H9 (cell line): ENCODE data around the gene EPHB2. TPM values are rescaled to one million over a fixed set of nuclear protein-coding genes. Genes with fewer than 3 reads are reported as not detected.

Experiments used
- DNase-seq: peaks from one replicate; pipeline ENCODE4 v3.0.0-alpha.2; 2017
- H2AFZ ChIP-seq: one replicate; pipeline ENCODE4 v1.6.1; 2013; ENCODE audit warnings: mild to moderate bottlenecking, low read length, control low read depth, moderate library complexity
- H2AK5ac ChIP-seq: 2 replicates; pipeline ENCODE4 v1.6.1; 2013; ENCODE audit warnings: low read length, control low read depth, mixed read lengths; ENCODE audit not compliant: insufficient read length
- H2BK120ac ChIP-seq: one replicate; pipeline ENCODE4 v1.6.1; 2013; ENCODE audit warnings: low read depth, mild to moderate bottlenecking, low read length, control low read depth, inconsistent platforms; ENCODE audit not compliant: poor library complexity, severe bottlenecking
- H2BK12ac ChIP-seq: 2 replicates; pipeline ENCODE4 v1.6.1; 2013; ENCODE audit warnings: low read length, control low read depth, mixed read lengths, low read depth; ENCODE audit not compliant: insufficient read length
- H2BK15ac ChIP-seq: 2 replicates; pipeline ENCODE4 v1.6.1; 2013; ENCODE audit warnings: low read depth, low read length, control low read depth
- H2BK20ac ChIP-seq: one replicate; pipeline ENCODE4 v1.6.1; 2013; ENCODE audit warnings: low read depth, mild to moderate bottlenecking, low read length, control low read depth, inconsistent platforms; ENCODE audit not compliant: poor library complexity, severe bottlenecking
- H2BK5ac ChIP-seq: 2 replicates; pipeline ENCODE4 v1.6.1; 2013; ENCODE audit warnings: low read length, control low read depth, mixed read lengths; ENCODE audit not compliant: insufficient read length
- H3K14ac ChIP-seq: 2 replicates; pipeline ENCODE4 v1.6.1; 2013; ENCODE audit warnings: low read length, control low read depth; ENCODE audit not compliant: insufficient read depth
- H3K18ac ChIP-seq: 2 replicates; pipeline ENCODE4 v1.6.1; 2013; ENCODE audit warnings: low read depth, mild to moderate bottlenecking, mixed read lengths, low read length, control low read depth; ENCODE audit not compliant: insufficient read length
- H3K23ac ChIP-seq: 2 replicates; pipeline ENCODE4 v1.6.1; 2013; ENCODE audit warnings: low read length, control low read depth, mixed read lengths, low read depth; ENCODE audit not compliant: insufficient read length
- H3K23me2 ChIP-seq: 2 replicates; pipeline ENCODE4 v1.6.1; 2013; ENCODE audit warnings: low read depth, mild to moderate bottlenecking, mixed read lengths, low read length, control low read depth; ENCODE audit not compliant: insufficient read length, poor library complexity, severe bottlenecking
- H3K27ac ChIP-seq: 2 replicates; pipeline ENCODE4 v1.5.1; 2013; ENCODE audit warnings: low read length, control low read depth, mixed read lengths, low read depth; ENCODE audit not compliant: insufficient read length
- H3K27me3 ChIP-seq: 2 replicates; pipeline ENCODE4 v1.6.1; 2013; ENCODE audit warnings: low read length, control low read depth, inconsistent platforms; ENCODE audit not compliant: insufficient read depth
- H3K4ac ChIP-seq: 2 replicates; pipeline ENCODE4 v1.6.1; 2013; ENCODE audit warnings: low read depth, mild to moderate bottlenecking, control low read depth, inconsistent platforms, low read length, moderate library complexity
- H3K4me1 ChIP-seq: 2 replicates; pipeline ENCODE4 v1.6.1; 2013; ENCODE audit warnings: low read length, control low read depth, inconsistent platforms; ENCODE audit not compliant: insufficient read depth
- H3K4me2 ChIP-seq: 2 replicates; pipeline ENCODE4 v1.6.1; 2013; ENCODE audit warnings: low read length, control low read depth, mixed read lengths; ENCODE audit not compliant: insufficient read length, insufficient read depth
- H3K56ac ChIP-seq: 2 replicates; pipeline ENCODE4 v1.6.1; 2013; ENCODE audit warnings: low read depth, mild to moderate bottlenecking, mixed read lengths, low read length, control low read depth; ENCODE audit not compliant: insufficient read length
- H3K79me1 ChIP-seq: 2 replicates; pipeline ENCODE4 v1.6.1; 2013; ENCODE audit warnings: low read depth, mild to moderate bottlenecking, moderate library complexity, low read length, control low read depth, inconsistent platforms; ENCODE audit not compliant: insufficient read depth, poor library complexity, severe bottlenecking
- H3K79me2 ChIP-seq: 2 replicates; pipeline ENCODE4 v1.6.1; 2013; ENCODE audit warnings: low read length, control low read depth, inconsistent platforms; ENCODE audit not compliant: insufficient read depth
- H3K9ac ChIP-seq: 2 replicates; pipeline ENCODE4 v1.6.1; 2013; ENCODE audit warnings: low read length, control low read depth, mixed read lengths; ENCODE audit not compliant: insufficient read length; ENCODE audit errors: extremely low read depth
- H3K9me3 ChIP-seq: one replicate; pipeline ENCODE4 v1.6.1; 2013; ENCODE audit warnings: low read depth, low read length, inconsistent platforms; ENCODE audit not compliant: control insufficient read depth
- H3T11ph ChIP-seq: one replicate; pipeline ENCODE4 v1.6.1; 2013; ENCODE audit warnings: mild to moderate bottlenecking, low read length, control low read depth, inconsistent platforms
- H4K20me1 ChIP-seq: one replicate; pipeline ENCODE4 v1.6.1; 2013; ENCODE audit not compliant: control insufficient read depth, insufficient read length, insufficient read depth
- H4K5ac ChIP-seq: 2 replicates; pipeline ENCODE4 v1.6.1; 2013; ENCODE audit warnings: low read depth, mild to moderate bottlenecking, mixed read lengths, low read length, control low read depth; ENCODE audit not compliant: insufficient read length
- H4K8ac ChIP-seq: replicated peaks from 2 replicates; pipeline ENCODE4 v1.6.1; 2013; ENCODE audit warnings: low read length, control low read depth, mixed read lengths, low read depth; ENCODE audit not compliant: insufficient read length
- H4K91ac ChIP-seq: 2 replicates; pipeline ENCODE4 v1.6.1; 2013; ENCODE audit warnings: low read depth, mild to moderate bottlenecking, moderate library complexity, mixed read lengths, low read length, control low read depth; ENCODE audit not compliant: insufficient read length
- H3K27ac Mint-ChIP-seq, 3 experiments: 2 replicates in 2 of 3; 3 replicates in 1 of 3; pipeline ENCODE4 v1.8.0; 2020 to 2021; ENCODE audit warnings: mixed read lengths in 3 of 3, mild to moderate bottlenecking in 1 of 3, moderate library complexity in 1 of 3
- H3K27me3 Mint-ChIP-seq: 2 replicates; pipeline ENCODE4 v1.8.0; 2021; ENCODE audit warnings: low read depth, mild to moderate bottlenecking, moderate library complexity, mixed read lengths
- H3K36me3 Mint-ChIP-seq, 3 experiments: 2 replicates in 2 of 3; 3 replicates in 1 of 3; pipeline ENCODE4 v1.8.0; 2020 to 2021; ENCODE audit warnings: low read depth in 3 of 3, mixed read lengths in 3 of 3; ENCODE audit not compliant: insufficient read depth in 1 of 3
- H3K4me1 Mint-ChIP-seq, 2 experiments: 2 replicates each; pipeline ENCODE4 v1.8.0; 2020; ENCODE audit warnings: mixed read lengths in 2 of 2
- H3K4me3 Mint-ChIP-seq, 2 experiments: 2 replicates in 1 of 2; 3 replicates in 1 of 2; pipeline ENCODE4 v1.8.0; 2020 to 2021; ENCODE audit warnings: mild to moderate bottlenecking in 2 of 2, mixed read lengths in 2 of 2, moderate library complexity in 1 of 2
- H3K9me3 Mint-ChIP-seq, 2 experiments: 2 replicates in 1 of 2; 3 replicates in 1 of 2; pipeline ENCODE4 v1.8.0; 2020; ENCODE audit warnings: mild to moderate bottlenecking in 2 of 2, mixed read lengths in 2 of 2, moderate library complexity in 1 of 2
- WGBS: extraction: QIAGEN DNeasy Blood & Tissue Kit; methylation state at CpG from one replicate; pipeline ENCODE4 v1.1.7; 2013; ENCODE audit warnings: missing lambda C conversion rate, low lambda C conversion rate, mixed read lengths; ENCODE audit not compliant: insufficient read length; ENCODE audit errors: extremely low coverage; 5-methylcytosine and 5-hydroxymethylcytosine counted together
- total RNA-seq: library from RNA; stranded (reverse); gene quantifications from 2 replicates; pipeline ENCODE4 v1.2.1, GENCODE V29; 2021
- TF ChIP-seq, protein P1 (sequence below): fragments of 200-600 bp; sonication (generic); conservative IDR thresholded peaks from 3 replicates; pipeline ENCODE4 v1.8.0; 2021; ENCODE audit warnings: antibody characterized with exemption, mild to moderate bottlenecking

Gene EPHB2
- total RNA-seq, 1 experiment from 2014 or later = 9.5 TPM

- no peak overlapping the region; a peak in 1 of 7 replicates for H3K27ac Mint-ChIP-seq
- TF ChIP-seq, protein P1, sequence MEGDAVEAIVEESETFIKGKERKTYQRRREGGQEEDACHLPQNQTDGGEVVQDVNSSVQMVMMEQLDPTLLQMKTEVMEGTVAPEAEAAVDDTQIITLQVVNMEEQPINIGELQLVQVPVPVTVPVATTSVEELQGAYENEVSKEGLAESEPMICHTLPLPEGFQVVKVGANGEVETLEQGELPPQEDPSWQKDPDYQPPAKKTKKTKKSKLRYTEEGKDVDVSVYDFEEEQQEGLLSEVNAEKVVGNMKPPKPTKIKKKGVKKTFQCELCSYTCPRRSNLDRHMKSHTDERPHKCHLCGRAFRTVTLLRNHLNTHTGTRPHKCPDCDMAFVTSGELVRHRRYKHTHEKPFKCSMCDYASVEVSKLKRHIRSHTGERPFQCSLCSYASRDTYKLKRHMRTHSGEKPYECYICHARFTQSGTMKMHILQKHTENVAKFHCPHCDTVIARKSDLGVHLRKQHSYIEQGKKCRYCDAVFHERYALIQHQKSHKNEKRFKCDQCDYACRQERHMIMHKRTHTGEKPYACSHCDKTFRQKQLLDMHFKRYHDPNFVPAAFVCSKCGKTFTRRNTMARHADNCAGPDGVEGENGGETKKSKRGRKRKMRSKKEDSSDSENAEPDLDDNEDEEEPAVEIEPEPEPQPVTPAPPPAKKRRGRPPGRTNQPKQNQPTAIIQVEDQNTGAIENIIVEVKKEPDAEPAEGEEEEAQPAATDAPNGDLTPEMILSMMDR = no peak
Measured at GRCh38 chr1:22915816-22916470, 205.3 kb downstream of the EPHB2 start.

More at GRCh38 chr1:22915816-22916470, 205.3 kb downstream of the EPHB2 start:
- H4K20me1 ChIP-seq = no peaks in the 10 kb centered on the region
- H3K23me2 ChIP-seq = no peaks in the 10 kb centered on the region
- H3K27me3 Mint-ChIP-seq = no peaks in the 10 kb centered on the region; the same call in 1 of the 2 replicates
- H3T11ph ChIP-seq = no peak overlapping the region
- no peak overlapping the region; a peak in 1 of 5 replicates for H3K4me3 Mint-ChIP-seq
- H3K79me2 ChIP-seq = no peaks in the 10 kb centered on the region
- no CpG with 5 or more reads among the region's 15 CpGs for WGBS
- H3K9me3 ChIP-seq = no peaks in the 10 kb centered on the region
- no peaks in the 10 kb centered on the region for H3K4me1 ChIP-seq
- no peak overlapping the region for H4K8ac ChIP-seq
- H3K14ac ChIP-seq = no peak overlapping the region; the same call in 1 of the 2 replicates
- no peak overlapping the region for H2AFZ ChIP-seq
- H3K4me2 ChIP-seq = no peak overlapping the region
- no peak for DNase-seq
- H2BK5ac ChIP-seq = no peak overlapping the region
- no peak overlapping the region for H2BK12ac ChIP-seq
- H2BK120ac ChIP-seq = no peak overlapping the region
- H4K91ac ChIP-seq = no peak overlapping the region
- H2AK5ac ChIP-seq = no peak overlapping the region
- no peak overlapping the region for H2BK20ac ChIP-seq
- peaks cover 12 to 18% of the 10 kb centered on the region in 2 experiments for H3K4me1 Mint-ChIP-seq
- H3K79me1 ChIP-seq = no peaks in the 10 kb centered on the region
- H4K5ac ChIP-seq = no peak overlapping the region
- H3K36me3 Mint-ChIP-seq = no peaks in the 10 kb centered on the region
- no peak overlapping the region for H3K4ac ChIP-seq
- H2BK15ac ChIP-seq = no peak overlapping the region
- no peak overlapping the region for H3K27ac ChIP-seq
- H3K9me3 Mint-ChIP-seq = no peaks in the 10 kb centered on the region
- H3K23ac ChIP-seq = no peak overlapping the region
- no peak overlapping the region for H3K56ac ChIP-seq
- no peak overlapping the region for H3K9ac ChIP-seq
- H3K18ac ChIP-seq = no peak overlapping the region
- no peaks in the 10 kb centered on the region for H3K27me3 ChIP-seq
